Measurements from ENCODE around the gene SYT7.

The SYT7 gene

DNA sequence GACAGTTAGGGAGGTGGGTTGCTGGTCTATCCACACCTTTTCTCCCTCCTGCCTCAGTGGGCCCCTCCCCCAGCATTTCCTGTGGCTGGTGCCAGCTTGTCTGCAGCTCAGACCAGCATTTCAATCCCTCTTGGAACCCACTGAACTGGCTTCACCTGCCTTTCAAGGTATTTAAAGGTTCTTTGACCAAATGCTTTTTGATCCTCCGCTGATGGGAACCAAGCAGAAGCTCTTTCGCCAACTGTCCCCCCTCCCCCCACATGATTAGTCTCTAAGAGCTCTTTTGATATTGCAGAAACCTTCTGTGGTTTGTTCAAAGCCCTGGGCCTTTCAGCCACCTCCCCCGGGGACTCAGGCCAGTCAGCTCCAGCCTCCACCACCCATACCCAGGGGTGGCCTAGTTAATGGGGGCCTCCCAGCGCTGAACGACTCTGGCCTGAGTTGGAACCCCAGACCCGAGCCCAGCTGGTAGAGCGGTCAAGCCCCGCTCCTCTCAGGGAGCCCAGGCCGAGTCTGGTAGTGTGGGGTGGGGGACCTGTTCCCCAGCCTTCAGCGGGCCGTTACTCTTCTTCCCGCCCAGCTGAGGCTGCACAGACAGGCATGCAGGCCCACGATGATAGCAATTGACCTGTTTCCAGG, 6.0 kb upstream of the SYT7 start:
- in situ Hi-C loops (cut with MboI; ENCODE audit: low sequenced_read_pairs): no loop called here

DNA sequence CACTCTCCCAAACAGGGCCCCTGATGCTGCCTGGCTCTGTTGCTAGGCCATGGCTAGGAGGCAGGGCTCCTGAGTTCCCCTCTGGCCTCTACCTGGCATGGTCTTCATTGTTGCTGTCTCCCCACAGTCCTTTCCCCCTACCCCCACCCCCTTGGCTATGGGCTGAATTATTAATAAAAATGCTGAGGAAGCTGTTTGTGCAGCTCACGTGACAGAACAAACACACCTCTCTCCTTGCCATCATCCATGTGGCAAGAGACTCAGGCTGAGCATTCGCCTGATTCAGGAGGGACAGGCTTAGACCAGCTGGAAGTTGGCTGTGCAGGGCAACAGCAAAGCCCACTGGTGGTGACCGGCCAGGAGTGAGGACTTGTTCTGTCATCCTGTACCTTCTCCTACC, 4.2 kb upstream of the SYT7 start:
- in situ Hi-C loops (cut with MboI; ENCODE audit: low sequenced_read_pairs): no loop called here

DNA sequence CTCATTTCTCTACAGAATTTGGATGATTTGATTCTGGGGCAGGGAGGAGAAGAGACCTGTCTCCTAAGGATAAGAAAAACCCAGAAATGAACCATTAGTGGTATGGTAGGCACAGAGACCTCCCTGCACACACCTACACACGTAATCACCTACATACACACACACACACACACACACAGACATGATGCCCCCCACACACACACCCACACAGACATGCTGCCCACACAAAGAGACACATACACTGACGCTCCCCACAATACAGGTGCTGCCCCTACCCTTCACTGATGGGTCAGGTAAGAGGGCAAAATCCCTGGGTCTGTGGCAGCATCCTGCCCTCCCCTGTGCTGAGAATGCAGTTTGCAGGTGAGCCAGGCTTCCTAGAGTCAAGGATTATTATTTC, 1.1 kb upstream of the SYT7 start:
- in situ Hi-C loops (cut with MboI; ENCODE audit: low sequenced_read_pairs): no loop called here

DNA sequence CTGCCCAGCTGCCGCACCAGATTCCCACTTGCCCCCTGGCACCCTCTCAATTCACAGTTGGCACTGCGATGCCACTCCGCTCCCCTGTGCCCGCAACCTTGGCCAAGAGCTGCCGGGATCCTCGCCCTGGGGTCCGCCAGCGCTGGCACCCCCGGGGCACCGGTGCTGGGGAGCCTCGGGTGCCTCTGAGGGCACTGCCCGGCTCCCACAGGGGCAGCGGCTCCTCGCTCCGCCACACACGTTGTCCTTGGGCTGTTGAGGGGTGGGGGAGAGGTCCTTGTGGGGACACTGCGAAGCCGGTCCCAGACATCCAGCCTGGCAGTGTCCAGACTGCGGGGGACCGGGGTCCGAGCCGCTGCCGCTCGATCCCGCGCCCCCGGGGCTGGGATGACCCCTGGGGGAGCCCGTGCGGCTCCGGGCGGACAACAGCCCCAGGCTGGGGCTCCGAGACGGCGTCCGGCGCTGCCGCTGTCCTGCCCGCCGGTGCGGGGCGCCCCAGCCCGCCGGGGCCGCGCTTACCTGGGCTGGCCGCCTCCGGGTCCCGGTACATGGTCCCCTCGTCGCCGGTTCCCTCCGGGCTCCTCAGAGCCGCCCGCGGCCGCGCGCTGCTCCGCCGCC, 496 bp downstream of the SYT7 start:
- in situ Hi-C loops (cut with MboI; ENCODE audit: low sequenced_read_pairs): no loop called here

DNA sequence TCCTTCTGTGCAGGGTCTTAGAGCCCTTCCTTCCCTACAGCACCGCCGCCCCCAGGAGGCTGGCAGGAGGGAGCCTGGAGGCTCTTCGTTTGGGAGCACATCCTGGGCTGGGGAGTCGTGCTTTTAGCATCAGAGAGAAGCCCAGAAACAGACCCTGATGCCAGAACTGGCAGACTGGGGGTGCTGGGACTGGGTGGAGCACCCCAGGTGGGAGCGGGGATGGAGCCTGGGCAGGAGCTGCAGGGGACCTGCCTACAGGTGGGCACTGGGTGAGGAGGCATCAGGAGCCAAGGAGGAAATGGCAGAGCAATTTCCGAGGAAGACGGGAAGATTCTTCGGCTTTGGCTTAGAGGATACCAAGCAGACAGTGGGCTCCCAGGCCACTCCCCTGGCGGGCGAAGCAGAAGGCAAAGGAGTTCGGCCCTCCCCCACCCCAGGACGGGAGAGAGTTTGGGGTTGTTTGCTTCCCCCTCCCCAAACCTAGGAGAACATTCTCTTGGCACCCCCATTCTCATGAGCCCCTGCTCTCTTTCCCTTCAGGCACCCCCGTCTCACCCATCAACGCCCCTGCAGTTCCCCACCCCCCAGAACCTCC, 1.1 kb downstream of the SYT7 start:
- in situ Hi-C loops (cut with MboI; ENCODE audit: low sequenced_read_pairs): no loop called here

DNA sequence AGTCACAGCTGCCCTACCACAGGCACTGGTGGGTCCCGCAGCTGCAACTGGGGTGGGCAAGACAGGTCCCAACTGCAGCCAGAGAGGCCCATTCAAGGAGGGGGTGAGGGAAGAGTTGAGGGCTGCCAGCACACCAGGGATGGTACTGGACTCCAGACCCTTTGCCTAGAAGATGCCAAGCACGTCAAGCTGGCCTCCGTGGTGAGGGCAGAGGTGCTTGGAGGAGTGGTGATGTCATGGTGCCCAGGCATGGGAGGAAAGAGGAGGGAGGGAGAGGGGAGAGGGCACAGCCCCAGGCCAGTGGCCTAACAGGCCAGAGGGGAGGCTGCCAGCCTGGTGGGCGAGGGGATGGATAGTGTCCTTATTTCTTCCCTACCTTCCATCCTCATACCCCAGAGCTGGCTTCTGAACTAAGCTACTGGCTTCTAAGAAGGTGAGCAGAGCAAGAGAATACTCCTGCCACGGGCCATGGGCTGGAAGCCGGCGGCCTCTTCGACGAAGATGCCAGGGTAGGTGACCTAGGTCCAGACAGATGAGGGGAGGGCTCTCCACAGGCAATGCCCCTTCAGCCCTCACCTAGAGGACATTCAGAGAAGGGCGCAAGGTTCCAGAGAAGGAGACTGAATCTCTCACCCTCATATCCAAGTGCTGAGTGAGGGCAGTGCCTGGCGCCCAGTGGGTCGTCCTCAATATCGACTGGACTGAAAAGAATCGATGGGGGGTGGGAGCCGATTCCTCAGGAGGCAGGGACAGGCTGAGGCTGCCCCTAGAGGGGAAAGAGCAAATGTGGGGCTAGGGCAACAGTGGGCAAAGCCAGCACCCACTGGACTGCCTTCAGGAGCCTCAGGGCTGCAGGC, 1.8 kb downstream of the SYT7 start:
- in situ Hi-C loops (cut with MboI; ENCODE audit: low sequenced_read_pairs): no loop called here

DNA sequence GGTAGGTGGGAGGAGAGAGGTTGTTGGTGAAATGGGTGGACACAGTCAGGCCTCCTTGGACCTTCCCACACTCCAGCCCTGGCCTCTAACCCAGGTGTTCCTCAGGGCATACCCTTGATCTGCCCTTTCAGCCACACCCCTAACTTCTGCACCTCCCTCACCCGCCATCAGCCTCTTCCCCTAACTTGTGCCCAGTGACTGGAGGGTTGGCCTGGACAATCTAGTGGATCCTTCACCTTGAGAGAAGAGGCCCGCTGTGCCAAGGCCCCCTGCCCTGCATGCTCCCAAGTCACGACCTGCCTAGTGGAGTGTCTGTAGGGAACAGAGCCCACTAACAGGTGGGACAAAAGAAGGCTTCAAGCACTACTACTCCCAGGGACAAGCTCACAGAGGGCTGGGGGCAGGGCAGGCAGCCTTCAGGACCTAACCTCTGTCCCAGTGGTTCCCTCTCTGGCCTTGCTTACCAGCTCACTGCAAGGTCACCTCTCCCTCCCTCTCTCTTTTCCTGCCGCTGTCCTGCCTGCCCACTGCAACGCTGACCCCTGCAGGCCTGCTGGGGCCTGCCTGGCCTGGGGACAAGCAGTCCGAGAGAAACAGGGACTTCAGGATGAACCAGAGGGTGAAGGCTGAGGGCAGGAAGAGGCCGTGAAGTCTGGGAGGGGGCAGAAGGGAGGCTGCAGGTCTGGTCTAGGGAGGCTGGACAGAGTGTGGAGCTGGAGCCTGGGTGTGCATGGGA, 3.3 kb downstream of the SYT7 start:
- in situ Hi-C loops (cut with MboI; ENCODE audit: low sequenced_read_pairs): no loop called here

DNA sequence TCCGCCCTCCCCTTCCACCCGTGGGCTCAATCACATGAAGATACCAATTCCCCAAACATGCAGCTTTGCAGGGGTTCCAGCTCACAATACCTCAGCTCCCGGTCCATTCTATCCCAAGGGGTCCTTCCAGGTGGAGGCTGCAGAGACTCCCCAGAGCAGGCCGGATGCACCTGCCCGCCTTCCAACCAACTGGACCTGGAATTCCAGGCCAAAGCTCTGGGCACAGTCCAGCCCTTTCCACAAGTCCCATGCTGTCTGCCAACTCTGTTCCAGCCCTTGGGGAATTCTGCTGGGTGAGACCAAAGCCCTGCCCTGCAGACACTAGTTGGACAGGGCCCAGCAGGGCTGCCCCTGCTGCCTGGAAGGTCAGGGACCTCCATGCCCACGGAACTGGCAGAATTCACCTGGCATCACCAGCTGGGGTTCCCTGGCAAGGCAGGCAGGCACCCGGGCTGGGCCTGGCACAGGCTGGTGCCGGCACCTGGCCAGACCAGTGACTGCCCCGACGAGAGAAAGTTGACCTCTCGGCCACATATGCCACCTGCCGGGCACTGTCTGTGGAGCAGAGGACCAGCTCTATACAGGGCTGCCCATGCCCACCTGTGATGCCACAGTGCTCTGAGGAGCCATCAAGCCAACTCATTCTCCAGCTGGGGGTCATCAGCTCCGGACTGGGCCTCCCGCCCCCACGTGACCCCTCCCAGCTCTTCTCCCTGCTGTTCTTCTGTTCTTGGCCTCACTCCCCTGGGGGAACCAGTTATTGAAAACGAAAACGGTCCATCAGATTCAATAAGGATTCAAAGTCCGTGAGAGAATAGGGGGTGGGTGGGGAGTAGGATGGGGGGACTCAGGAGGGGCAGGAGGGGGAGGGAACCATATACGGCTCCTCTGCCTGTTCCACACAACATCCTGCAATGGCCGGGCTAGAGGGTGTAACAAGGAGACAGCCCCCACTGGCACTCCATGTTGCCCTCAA, 4.7 kb downstream of the SYT7 start:
- in situ Hi-C loops (cut with MboI; ENCODE audit: low sequenced_read_pairs): no loop called here

DNA sequence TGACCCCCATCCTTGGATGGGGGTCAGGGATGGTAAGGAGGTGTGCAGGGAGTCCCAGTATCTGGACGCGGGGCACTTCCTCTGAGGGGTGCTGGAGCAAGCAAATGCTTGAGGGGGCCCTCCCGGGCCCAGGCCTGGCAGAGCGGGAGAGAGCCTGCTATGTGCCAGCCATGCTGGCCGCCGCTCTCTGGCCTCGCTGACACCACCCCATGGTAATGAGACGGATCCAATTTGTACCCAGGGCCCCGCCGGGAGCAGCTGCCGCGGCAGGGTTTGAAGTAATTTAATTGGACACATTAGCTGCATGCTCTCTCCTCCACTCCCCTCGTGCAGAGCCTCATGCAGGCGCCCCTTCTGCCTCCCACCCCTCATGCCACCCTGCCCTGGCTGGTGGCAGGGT, 6.3 kb downstream of the SYT7 start:
- in situ Hi-C loops (cut with MboI; ENCODE audit: low sequenced_read_pairs): no loop called here

DNA sequence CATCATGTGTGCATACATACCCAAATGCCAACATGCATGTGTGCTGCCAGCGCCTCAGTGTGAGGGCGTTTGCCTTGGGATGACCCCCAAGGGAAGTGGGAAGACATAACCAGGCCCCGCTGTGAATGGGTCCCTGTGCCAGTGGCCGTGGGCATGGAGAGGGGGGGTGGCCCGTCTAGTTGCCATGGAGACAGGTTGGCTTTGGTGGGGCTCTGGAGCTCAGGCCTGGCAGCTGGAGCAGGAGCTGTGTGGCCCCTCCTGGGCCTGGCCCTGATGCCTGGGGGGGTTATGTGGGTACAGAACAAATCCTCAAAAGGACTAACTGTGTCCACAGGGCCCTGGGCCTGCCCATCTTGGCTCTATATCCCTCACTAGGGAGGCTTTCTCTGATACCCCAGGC, 8.0 kb downstream of the SYT7 start:
- in situ Hi-C loops (cut with MboI; ENCODE audit: low sequenced_read_pairs): no loop called here

DNA sequence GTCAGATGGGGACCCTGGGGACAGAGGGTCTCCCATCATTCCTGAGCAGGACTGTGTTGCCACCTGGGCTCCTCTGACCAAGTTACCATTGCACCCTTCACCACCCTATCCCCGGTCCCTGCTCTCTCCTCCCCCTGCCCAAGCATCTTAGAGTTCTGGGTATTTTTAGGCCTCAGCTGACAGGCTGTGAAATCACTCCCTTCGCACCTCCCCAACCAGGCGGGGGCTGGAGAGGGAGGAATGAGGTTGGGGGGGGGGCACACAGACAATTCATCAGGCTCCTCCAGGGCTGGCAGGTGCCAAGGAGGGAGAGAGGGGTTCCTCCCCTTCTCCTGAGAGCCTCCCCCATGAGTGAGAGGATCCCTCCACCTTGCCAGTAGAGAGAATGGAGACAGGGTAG, 9.0 kb downstream of the SYT7 start:
- in situ Hi-C loops (cut with MboI; ENCODE audit: low sequenced_read_pairs): no loop called here

DNA sequence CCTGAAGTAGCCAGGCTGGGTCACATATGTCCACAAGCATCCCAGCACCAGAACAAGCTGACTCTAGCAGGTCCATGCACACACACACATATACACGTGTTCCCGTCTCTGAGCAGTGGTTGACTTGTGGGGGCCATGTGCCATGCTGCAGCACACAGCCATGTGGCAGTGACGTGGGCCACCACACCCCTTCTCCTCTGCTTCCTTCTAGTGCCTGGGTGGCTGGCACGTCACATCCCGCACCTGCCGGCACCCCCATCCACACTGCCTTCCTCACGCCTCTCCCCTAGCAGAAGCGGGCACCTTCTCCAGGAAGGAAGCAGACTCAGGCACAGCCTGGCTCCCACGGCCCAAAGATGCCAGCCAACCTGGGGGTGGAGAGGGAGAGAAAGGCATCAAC, 9.5 kb downstream of the SYT7 start:
- in situ Hi-C loops (cut with MboI; ENCODE audit: low sequenced_read_pairs): no loop called here

DNA sequence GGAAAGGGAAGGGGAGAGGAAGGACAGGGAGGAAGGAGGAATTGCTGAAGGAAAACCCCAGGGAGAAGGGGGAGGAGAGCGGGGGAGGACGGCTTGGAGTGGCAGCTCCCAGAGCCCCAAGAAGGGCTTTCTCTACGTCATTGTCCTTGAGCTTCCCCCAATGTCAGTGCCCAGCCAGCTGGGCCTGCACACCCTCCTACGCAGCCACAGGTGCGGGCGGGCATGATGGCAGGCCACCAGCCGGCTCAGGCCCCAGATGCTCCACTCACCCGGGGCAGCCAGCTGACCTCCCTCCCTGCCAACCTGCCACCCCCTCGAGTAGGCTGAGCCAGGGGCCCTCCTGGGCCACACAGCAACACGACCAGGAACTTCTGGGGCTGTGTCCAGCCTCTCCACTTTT, 11.2 kb downstream of the SYT7 start:
- in situ Hi-C loops (cut with MboI; ENCODE audit: low sequenced_read_pairs): no loop called here

DNA sequence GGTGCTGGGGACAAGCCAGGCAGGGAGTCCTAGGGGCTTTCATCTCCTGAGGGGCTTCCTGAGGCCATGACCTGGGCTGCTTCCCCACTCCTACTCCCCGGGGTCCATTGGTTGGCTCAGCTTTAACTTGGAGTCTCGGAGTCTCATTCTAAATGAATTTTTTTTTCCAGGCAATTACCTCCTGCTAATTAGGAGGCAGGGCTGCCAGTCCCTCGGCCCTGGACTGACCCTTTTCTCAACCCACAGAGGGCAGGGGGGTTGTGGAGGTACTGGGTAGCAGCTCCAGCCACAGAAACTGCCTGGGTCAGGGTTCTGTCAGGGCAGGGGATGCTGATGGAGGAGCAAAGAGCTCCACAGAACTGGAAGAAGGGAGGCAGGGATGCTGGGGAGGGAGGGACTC, 11.9 kb downstream of the SYT7 start:
- in situ Hi-C loops (cut with MboI; ENCODE audit: low sequenced_read_pairs): no loop called here

DNA sequence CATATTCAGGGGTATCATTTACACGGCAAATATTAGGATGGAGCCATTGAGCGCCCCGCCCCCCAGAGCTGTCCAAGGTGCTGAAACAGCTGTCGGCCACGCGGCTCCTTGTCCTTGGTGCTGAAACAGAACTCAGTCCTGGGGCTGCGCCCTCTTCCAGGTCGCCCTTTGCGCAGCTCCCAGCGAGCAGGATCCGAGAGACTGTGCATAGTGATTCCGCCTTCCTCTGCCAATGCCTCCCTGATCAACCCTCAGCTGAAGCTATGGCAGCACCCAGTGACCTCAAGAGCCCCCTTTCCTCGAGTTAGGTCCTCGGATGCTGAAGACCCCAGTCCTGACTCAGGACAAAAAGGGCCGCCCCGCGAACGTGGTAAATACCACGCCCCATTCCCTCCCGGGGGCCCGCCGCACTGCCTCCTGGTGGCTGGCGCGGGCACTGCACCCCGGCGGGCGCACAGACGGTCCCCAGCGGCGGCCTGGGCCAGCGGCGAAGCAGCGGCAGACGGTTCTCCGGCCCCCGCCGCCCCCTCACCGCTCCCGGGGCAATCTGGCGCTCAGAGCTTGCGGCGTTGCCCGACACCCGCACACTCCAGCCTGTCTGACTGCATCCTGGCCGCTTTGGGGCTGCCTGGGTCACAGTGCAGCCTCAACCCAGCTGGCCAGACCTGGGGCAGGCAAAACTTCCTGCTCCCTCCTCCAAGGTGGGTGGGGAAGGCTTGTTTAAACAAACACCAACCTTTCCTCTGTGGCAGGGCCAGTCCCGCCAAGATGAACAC, 13.4 kb downstream of the SYT7 start:
- in situ Hi-C loops (cut with MboI; ENCODE audit: low sequenced_read_pairs): no loop called here

DNA sequence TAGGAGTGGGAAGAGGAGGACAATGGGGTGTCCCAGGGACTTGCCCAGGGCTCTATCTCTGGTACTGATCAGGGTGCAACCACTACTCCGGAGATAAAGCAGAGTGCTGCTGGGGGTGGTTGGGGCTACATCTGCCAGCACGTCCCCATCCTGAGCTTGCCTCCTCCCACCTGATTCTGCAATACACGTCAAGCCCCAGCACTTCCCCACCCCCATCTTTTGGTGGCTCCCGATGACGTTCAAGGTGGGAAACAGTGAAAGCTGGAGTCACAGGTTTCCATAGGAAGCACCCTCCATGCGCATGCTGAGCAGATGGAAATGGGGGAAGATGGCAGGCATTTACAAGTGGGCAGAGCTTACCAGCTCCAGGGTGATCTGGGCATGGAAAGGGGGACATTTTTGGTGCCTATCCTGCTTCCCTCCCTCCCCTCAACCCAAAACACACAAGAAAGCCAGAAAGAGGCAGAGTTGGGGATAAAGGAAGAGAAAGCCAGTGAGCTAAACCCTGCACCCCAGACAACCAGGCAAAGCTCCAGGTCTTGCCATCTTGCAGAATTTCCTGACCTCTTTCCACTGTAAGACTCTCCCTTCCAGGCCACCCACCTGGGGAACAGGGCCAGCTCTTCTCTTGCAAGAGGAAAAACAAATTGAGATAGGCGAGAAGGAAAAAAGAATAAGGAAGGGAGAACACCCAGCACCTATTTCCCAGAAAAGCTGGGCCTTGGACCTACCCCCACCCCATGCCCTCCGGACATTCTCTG, 15.8 kb downstream of the SYT7 start:
- in situ Hi-C loops (cut with MboI; ENCODE audit: low sequenced_read_pairs): no loop called here

DNA sequence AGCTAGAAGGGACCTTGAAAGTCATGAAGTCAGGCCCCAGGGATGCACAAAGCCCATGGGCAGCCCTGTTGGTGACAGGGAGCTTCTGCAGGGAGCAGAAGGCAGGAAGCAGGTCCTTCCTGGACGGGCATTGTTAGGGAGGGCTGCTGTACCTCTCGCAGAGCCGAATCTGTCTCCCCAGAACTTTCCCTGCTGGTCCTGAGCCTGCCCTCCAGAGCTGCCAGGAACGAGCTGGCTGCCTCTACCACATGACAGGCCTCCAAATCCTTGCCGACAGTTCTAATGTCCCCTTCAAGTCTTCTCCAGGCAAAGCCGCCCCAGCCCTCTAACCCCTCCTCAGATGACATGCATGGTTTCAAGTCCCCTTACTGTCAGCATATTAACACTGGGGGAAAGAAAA, 20.1 kb downstream of the SYT7 start:
- in situ Hi-C loops (cut with MboI; ENCODE audit: low sequenced_read_pairs): no loop called here

DNA sequence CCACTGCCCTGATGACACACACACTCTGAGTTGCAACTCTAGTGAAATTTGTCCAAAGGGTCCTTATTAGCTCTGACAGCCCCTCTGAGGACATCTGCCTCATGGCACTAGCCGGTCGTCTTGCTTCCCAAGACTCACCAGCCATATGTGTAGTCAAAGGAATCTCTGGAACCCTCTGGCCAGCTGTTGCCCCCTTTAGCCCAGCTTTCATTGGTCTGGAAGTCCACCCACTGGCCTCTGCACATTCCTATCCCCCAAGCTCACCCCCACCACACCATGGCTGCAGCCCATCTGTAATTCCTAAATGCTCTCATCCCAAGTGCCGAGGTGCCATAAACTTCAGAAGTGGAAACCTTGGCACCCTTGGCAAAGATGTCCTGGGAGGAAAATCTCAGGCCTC, 24.3 kb downstream of the SYT7 start:
- in situ Hi-C loops (cut with MboI; ENCODE audit: low sequenced_read_pairs): no loop called here

DNA sequence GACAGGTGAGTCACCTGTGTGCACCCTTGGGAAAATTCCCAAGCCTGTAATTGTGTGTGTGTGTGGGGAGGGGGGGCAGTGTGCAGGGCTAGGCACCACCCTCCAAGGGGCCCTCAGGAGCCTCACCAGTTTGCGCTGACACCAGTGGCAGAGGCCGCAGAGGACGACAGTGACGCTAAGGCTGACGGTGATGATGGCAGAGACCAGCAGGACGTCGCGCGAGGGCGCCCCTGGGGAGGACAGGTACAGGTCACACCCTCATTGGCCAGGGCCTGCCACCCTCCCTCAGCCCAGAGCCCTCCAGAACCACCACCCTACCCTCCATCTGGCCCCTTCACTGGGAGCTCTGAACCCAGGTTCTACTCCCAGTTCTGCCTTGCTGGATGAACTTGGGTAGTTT, 24.9 kb downstream of the SYT7 start:
- in situ Hi-C loops (cut with MboI; ENCODE audit: low sequenced_read_pairs): no loop called here

Measured in HL-60/S4 (cell line).